Measurements from ENCODE around the gene OTX1. TPM values are rescaled to one million over a fixed set of nuclear protein-coding genes. Genes with fewer than 3 reads are reported as not detected.

OTX1 gene
- polyA plus RNA-seq, 1 donor from 2014 or later, result not detected

DNA sequence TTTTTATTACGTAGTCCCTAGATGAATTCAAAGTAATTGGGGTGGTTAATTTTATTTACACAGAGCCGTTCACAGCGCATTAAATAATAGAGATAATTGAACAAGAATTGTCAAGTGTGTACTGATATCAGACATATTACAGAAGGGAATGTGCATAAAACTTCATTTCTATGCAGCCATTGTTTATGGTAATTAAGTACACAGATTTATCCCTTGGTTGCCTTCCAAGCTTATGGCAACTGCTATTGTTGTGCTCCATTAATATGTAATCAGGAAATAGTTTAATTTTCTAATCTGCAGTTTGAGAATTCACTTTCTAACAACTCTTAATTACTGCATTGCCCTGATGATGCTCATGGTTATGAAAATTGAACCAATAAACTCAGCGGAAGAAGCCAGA is 47.3 kb upstream of the OTX1 start:
- Histone ChIP-seq H3K79me2 (replicated peaks; ENCODE audit: insufficient read depth, low read length) (no peaks in the 10 kb centered on the region), H3K4me2 (ENCODE audit: low read length) (no peak overlapping the region), H3K27me3 (ENCODE audit: insufficient read depth, low read depth, low read length) (no peaks in the 10 kb centered on the region), H4K20me1 (ENCODE audit: insufficient read depth) (no peaks in the 10 kb centered on the region), H3K9me3 (ENCODE audit: low read length) (no peaks in the 10 kb centered on the region), H3K4me3 (ENCODE audit: low read length) (no peak overlapping the region), H3K9me2 (ENCODE audit: insufficient read depth, low read length) (no peaks in the 10 kb centered on the region), H3K9ac (ENCODE audit: low read length) (no peak overlapping the region), H2AFZ (ENCODE audit: low read depth, low read length) (no peak overlapping the region), H3K36me3 (ENCODE audit: insufficient read depth, low read length) (no peaks in the 10 kb centered on the region), H3K27ac (ENCODE audit: low read length) (no peak overlapping the region), H3F3A (ENCODE audit: insufficient read depth, low read length, poor library complexity, severe bottlenecking) (no peaks in the 10 kb centered on the region)
- no peak for TF ChIP-seq EP300 (conservative IDR thresholded peaks at IDR 0.05; ENCODE audit: poor library complexity, severe bottlenecking)
- TF ChIP-seq EZH2 (IDR thresholded peaks at IDR 0.05; ENCODE audit: borderline replicate concordance, insufficient read depth, low read length, poor library complexity, severe bottlenecking), result no peak
- TF ChIP-seq POLR2AphosphoS5 (IDR thresholded peaks at IDR 0.05), result no peak
- TF ChIP-seq, protein P1, sequence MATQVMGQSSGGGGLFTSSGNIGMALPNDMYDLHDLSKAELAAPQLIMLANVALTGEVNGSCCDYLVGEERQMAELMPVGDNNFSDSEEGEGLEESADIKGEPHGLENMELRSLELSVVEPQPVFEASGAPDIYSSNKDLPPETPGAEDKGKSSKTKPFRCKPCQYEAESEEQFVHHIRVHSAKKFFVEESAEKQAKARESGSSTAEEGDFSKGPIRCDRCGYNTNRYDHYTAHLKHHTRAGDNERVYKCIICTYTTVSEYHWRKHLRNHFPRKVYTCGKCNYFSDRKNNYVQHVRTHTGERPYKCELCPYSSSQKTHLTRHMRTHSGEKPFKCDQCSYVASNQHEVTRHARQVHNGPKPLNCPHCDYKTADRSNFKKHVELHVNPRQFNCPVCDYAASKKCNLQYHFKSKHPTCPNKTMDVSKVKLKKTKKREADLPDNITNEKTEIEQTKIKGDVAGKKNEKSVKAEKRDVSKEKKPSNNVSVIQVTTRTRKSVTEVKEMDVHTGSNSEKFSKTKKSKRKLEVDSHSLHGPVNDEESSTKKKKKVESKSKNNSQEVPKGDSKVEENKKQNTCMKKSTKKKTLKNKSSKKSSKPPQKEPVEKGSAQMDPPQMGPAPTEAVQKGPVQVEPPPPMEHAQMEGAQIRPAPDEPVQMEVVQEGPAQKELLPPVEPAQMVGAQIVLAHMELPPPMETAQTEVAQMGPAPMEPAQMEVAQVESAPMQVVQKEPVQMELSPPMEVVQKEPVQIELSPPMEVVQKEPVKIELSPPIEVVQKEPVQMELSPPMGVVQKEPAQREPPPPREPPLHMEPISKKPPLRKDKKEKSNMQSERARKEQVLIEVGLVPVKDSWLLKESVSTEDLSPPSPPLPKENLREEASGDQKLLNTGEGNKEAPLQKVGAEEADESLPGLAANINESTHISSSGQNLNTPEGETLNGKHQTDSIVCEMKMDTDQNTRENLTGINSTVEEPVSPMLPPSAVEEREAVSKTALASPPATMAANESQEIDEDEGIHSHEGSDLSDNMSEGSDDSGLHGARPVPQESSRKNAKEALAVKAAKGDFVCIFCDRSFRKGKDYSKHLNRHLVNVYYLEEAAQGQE (IDR thresholded peaks at IDR 0.05; ENCODE audit: borderline replicate concordance), result no peak
- no peak for TF ChIP-seq CTCF (IDR thresholded peaks at IDR 0.05; ENCODE audit: poor library complexity, severe bottlenecking)
- no peak for TF ChIP-seq TAF1 (IDR thresholded peaks at IDR 0.05; ENCODE audit: low read depth)
- no peak for TF ChIP-seq RAD21 (conservative IDR thresholded peaks at IDR 0.05)
- no peak for TF ChIP-seq MXI1 (conservative IDR thresholded peaks at IDR 0.05; ENCODE audit: poor library complexity, severe bottlenecking)
- no peak for TF ChIP-seq SMC3 (conservative IDR thresholded peaks at IDR 0.05; ENCODE audit: poor library complexity)

DNA sequence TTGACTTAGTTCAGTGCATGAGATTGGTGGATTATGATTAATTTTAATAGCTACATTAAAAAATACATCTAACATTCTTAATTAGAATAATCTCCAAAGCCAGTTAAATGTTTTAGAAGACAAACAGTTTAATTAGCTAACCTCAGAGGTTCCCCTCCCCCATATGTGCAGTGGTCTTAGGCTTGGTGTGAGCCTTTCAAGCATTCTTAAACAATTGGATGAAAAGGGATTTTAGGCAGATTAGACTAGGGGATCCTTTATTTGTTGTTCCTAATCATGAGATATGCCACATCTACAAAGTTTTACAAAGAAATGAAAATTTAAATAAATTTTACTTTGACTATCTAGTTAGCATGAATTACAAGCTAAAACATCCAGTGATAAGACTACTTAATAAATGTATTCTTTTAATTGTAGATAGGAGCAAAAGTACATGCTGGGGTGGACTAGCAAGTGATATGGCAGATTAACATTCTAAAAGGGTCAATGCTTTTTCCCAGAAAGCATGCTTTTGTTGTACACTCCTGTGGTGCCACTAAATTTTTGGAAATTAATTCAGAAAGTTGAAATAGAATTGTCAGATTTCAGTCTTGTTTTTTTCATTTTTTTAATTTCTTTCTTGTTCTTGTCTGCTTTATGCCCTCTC is 42.7 kb upstream of the OTX1 start:
- Histone ChIP-seq H3K9me3 (ENCODE audit: low read length) (no peaks in the 10 kb centered on the region), H3K36me3 (ENCODE audit: insufficient read depth, low read length) (no peaks in the 10 kb centered on the region), H3K9me2 (ENCODE audit: insufficient read depth, low read length) (no peaks in the 10 kb centered on the region), H2AFZ (ENCODE audit: low read depth, low read length) (no peak overlapping the region), H4K20me1 (ENCODE audit: insufficient read depth) (no peaks in the 10 kb centered on the region), H3F3A (ENCODE audit: insufficient read depth, low read length, poor library complexity, severe bottlenecking) (no peaks in the 10 kb centered on the region), H3K27me3 (ENCODE audit: insufficient read depth, low read depth, low read length) (no peaks in the 10 kb centered on the region), H3K4me2 (ENCODE audit: low read length) (no peak overlapping the region), H3K4me3 (ENCODE audit: low read length) (no peak overlapping the region), H3K27ac (ENCODE audit: low read length) (no peak overlapping the region), H3K79me2 (replicated peaks; ENCODE audit: insufficient read depth, low read length) (no peaks in the 10 kb centered on the region), H3K9ac (ENCODE audit: low read length) (no peak overlapping the region)
- TF ChIP-seq RAD21 (conservative IDR thresholded peaks at IDR 0.05), result no peak
- TF ChIP-seq POLR2AphosphoS5 (IDR thresholded peaks at IDR 0.05), result no peak
- TF ChIP-seq SMC3 (conservative IDR thresholded peaks at IDR 0.05; ENCODE audit: poor library complexity), result no peak
